ENCODE results near the gene SORCS2.

SORCS2 gene

DNA sequence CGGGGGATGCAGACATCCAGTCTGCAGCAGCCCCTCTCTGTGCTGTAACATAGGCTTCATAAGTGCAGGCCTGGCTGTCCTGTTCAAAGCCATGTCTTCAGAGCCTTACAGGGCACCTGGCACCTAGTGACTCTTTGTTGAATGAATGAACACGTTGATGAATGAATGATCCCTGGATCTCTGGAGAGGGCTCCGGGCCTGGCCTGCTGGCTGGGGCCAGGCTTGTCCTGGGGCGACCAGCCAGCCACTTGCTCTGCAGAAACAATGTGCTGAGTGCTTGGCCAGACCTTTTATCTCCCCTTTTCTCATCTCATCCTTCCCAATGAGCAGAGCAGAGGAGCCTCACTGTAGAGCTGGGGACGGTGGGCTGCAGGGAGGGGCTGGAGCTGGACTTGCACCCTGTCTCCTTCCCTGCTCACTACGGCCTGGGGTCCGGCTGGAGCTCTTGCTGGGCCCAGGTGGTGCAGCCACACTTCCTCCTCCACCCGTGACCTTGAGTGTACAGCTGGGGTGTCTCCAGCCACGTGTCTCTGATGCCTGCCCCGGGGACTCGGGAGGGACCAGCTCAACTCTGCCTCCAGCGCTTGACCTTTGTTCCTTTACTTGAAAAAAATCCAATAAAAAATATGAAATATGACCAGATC is 164.5 kb downstream of the SORCS2 start:
- no peak for DNase-seq (ENCODE audit: low read depth)

DNA sequence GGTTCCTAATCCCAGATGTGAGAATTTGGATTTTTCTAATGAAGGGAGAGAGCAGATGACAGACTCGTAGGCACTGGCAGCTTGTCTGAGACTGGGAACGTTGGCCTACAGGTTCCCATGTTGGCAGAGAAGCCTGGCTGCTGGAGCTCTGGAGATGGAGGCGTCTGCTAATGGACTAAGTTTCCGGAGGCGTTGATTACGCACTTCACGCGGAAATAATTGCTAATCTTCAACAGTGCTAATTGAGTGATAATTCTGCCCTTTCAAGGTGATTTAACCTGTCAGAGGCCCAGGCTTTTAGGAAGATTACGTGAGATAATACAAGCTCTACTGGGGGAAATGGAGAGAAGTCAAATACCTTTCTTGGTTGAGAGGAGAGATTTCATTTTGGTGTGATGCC is 165.0 kb downstream of the SORCS2 start:
- DNase-seq (ENCODE audit: low read depth), result no peak

DNA sequence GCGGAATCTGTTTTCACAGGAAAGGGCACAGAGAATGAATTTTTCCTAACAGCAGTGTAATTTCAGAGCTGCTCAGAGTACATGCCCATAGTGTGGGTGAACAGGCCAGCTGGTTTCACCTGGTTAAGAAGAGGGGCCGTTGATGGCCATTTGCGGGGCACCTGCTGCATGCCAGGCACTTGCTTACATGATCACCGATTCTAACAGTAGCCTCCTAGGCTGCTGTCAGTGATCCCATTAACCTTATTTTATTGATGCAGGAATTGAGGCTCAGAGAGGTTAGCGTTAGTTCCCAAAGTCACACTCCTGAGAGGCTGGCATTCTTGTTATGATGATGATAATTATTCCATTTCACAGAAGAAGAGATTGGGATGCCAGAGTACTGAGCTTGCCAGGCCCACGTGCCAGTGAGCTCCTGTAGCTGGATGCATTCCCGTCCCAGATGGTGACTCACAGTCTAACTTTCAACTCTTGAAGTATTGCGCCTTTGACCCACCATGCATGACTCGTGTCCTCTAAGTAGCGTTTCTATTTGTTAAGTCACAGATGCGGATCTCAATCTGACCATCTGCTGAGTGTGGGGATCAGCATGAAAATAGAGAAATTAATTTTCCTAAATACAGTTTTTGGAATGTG is 165.9 kb downstream of the SORCS2 start:
- peak; percentile 87 for DNase-seq (ENCODE audit: low read depth)

DNA sequence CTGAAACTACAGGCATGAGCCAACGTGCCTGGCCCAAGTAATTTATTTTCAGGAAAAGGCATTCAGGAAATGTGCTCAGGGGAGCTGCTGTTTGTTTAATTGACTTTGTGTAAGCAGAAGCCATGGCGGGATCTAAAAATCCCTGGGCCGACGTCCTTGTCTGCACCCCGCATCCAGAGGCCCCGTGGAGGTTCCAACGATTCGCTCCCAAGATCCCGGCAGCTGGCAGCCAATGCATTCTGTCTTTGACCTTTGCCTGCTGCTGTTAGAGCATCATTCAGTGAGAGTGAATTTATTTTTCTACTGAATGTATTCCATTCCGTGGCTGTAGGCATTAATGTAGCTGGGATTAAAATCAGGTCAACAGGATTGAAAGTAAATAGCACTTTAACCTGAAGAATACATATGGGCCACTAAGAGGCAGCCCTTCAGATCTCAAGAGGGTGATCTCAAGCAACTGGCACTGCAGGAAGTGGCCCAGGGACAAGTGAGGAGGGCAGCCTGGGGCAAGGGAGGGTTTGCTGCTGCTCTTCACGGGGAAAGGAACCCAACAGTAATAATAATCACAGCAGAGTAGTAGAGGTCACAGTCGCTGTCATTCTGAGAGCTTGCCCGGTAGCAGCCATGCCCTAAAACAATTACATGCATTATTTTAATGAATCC is 167.2 kb downstream of the SORCS2 start:
- no peak for DNase-seq (ENCODE audit: low read depth)

DNA sequence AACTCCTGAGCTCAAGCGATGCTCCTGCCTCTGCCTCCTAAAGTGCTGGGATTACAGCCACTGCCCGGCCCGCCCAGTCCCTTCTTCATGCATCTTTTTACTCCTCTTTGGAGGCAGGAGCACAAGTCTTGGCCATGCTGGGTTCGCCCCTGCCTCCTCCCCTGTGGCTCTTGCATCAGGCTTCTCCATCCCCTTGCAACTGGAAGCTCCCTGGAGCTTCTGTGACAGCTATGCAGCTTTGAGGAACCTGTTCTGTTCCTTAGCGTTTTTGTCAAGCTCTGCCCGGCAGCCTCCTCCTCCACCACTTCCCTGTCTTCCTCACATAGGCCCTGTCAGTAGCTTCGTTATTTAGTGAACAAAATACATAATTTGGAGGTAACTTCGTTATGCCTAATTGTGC is 168.5 kb downstream of the SORCS2 start:
- DNase-seq (ENCODE audit: low read depth), result no peak

DNA sequence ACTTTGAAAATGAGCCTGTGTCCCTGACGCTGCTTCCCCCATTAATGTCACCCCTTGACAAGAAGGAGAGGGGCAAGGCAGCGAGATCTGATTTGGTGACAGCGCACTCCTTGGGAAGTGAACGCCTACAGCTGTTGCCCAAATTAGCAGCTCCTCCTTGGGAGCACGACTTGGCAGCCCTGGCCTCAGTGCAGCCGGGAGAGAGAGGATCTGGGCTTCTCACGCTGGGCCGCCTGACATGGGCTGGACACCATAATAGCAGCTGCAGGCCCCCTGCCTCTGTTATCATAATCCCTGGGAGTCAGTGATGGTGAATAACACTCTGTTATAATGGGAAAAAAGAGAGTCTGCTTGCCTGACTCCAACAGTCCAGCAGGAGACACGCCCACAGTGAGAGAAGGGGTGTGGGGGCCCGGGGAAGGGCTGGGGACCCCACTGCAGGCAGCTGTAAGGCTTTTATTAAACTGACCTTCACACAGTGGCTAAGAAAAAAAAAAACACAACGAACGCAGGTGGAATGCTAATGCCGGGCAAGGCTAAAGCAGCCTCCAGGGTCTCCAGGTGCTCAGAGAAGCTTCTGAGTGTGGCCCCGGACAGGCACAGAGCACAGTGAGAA is 169.1 kb downstream of the SORCS2 start:
- no peak for DNase-seq (ENCODE audit: low read depth)

DNA sequence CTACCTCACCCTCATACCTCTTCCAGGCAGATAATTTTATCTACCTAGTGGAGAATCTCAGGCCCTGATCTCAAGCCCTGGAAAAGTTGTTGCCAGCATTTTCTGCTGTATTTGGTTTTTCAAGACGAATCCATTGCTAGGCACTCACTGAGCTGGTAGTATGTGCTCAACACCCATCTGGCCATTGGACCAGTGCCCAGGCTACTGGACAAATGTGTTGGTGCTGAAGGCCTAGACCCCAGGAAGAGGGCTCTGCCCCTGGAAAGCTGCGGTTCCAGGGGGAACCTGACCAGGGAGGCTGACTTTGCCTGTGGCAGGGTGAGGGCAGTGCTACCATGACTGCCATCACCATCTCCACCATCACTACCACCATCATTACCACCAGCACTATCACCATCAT is 170.0 kb downstream of the SORCS2 start:
- no peak for DNase-seq (ENCODE audit: low read depth)

DNA sequence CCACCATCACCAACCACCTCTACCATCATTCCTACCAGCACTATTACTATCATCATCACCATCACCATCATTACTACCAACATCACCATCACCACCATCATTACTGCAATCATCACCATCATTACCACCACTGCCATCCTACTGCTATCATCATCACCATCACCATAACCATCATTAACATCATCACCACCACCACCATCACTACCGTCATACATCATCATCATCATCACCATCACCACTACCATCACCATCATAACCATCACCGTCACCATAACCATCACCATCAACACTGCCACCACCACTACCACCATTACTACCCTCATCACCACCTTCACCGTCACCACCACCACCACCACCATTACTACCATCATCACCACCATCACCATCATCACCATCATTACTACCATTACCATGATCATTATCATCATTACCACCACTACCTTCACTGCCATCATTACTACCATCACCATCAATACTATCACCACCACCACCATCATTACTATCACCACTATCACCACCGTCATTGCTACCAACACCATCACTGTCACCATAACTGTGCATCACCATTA is 170.6 kb downstream of the SORCS2 start:
- no peak for DNase-seq (ENCODE audit: low read depth)

DNA sequence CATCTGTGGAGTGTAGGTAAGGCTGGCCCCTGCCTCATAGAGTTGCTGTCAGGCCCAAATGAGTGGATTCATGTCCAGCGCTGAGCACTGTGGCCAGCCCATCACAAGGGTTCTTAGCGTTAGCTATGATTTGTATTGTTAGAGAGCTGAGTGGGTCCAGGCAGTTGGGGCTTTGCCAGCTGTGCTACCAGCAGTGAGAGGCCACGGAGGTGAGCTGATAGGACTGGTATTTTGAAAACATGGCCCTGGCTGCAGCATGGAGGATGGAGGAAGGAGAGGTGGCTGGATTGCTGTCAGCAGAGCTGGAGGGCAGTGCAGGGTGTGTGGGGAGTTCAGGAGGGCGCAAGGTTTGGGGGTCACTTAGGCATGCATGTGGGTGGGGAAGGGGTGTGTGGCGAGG is 172.6 kb downstream of the SORCS2 start:
- no peak for DNase-seq (ENCODE audit: low read depth)

DNA sequence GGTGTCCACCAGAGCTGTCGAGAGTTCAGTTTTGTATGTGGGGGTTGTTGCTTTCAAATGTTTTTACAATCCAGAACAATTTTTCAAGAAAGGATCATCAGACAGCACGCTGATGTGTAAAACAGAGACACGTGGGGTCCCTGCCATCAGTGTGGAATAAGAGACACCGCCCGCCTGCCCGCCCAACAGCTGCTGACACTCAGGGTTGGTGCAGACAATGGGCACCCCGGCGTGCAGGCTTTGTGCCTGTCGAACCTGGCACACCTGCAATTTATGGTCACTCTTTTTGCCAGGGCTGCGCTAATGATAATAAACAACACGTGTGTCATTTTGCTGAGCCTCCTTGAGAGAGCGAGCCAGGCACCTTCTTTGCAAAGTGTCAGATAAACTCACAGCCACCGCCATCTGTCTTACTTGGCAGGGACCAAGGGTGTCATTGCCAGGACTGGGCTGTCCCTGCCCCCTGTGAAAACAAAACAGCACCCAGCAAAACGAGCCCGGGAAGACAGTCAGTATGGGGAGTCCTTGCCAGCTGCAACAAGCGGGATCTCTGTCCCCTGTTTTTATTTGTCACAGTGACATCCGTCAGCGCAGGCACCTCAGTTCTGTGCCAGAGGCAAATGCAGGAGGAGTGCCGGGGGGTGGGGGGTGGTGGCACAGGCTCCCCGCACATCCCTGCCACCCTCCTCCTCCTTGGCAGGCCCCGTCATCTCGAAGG is 173.3 kb downstream of the SORCS2 start:
- DNase-seq (ENCODE audit: low read depth), result no peak

DNA sequence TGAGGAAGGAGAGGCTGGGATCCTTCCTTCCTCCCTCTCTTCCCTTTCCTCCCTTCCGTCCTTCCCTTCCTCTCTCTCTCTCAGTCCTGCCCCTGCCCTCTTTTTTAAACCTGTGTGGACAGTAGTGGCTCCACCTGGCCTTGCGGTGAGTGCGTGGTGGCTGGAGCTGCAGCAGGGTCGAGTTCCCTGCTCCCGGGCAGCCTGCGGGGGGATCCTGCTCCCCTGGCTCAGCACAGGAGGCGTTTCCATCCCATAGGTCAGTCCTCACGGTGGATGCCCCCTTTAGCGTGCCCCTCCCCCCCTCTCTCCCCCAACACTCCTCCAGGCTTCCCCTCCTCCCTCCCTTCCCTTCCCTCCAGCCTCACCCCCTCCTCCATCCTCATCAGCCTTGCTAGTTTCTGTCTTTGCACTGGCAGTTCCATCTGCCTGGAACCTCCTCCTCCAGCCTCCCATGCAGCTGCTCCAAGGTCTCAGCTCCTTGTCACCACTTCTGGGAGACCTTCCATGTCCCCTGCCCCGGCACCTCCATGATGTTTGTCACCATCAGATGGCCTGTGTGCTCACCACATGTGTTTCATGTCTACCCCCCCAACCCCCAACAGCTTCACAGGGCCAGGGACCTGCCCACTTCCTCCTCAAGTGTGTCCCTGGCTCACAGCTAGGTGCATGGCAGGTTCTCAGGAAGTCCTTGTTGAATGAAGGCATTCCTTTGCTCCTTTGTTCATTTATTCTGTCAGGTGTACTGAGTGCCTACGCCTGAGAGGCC is 174.0 kb downstream of the SORCS2 start:
- no peak for DNase-seq (ENCODE audit: low read depth)

DNA sequence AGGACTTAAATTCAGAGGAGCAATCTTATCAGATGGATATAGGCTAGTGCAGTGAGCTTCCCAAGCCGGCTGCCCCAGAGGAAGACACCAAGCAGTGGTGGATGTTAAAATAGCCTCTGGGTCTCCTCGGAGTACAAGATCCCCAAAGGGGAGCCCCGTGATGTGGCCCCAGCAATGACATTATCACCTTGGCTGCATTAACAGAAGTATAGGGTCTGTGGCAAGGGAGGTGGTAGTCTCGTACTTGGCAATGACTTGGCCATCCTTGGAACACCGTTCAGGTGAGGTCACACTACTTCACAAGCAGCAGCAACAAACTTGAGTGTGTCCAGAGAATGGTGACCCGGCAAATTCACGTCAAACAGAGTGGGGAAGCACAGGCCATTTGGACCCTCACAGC is 174.6 kb downstream of the SORCS2 start:
- DNase-seq (ENCODE audit: low read depth), result no peak

DNA sequence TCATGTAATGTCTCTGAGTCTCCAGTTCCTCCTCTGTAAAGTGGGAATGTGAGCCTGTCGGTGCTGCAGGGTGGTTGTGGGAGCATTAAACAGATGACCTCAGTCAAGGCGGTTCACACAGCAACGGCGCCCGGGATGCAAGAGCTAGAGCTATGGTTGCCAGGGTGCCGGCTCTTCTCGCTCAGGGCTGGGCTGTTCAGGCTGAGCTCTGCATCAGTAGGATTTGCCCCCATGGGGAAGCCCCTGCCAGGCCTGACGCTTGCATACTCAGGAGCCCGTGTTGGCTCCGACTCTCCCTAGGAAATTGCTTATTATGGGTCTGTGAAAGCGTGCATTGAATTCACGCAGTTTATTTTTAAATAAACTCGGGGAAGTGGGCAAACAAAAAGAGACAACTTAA is 175.1 kb downstream of the SORCS2 start:
- no peak for DNase-seq (ENCODE audit: low read depth)

DNA sequence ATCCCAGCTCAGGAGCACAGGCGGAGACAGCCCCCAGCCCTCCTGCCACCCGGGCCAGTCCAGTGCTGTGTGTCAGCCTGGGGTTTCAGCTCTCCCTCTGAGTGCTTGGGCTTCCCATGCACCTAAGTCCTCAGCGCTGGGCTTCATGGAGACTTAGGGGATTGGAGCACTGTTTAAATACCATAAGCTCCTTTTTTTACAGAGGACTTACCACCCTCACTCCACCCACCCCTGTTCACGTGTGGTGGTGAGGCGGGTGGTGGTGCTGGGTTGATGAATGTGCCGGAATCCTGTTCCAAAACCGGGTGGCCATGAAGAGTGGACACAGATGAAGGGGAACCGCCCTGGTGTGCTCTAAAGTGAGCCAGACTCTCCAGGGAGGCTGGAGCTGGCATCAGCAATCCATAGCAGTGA is 175.5 kb downstream of the SORCS2 start:
- no peak for DNase-seq (ENCODE audit: low read depth)

DNA sequence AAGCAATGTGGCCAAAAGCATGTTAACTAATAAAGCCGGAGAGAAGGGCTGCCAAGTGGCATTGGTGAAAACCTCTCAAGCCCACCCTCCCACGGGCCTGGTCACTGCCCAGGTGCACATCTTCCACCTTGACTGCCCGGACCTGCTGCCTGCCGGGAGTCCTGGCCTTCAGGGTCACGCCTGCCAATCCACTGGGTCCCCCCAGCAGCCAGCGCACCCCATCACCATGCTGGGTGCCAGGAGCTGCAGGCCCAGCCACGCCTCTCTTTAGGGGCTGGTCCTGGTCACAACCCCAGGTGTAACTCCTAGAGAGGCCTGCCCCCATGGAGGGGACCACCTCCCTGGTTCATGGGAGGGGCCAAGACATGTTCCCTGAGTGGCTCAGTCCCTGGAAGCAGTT is 176.0 kb downstream of the SORCS2 start:
- DNase-seq (ENCODE audit: low read depth), result no peak

DNA sequence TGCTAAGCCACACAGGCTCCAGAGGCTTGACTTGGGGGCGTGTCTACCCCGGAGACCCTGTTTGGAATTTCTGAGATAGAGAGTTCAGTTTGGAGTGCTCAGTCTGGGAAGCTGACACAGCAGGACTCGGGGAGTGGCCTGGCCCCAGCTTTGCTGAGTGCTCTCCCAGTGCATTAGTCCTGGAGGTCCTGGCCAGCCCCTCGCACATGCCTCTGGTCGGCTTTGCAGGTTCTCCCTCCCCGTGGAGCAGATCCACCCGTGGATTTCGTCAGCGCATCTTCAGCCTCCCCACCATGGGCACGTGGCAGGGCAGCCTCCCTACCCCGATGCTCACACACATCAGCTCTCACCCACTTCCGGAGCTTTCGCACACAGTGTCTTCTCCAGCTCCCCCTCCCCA is 177.2 kb downstream of the SORCS2 start:
- no peak for DNase-seq (ENCODE audit: low read depth)

DNA sequence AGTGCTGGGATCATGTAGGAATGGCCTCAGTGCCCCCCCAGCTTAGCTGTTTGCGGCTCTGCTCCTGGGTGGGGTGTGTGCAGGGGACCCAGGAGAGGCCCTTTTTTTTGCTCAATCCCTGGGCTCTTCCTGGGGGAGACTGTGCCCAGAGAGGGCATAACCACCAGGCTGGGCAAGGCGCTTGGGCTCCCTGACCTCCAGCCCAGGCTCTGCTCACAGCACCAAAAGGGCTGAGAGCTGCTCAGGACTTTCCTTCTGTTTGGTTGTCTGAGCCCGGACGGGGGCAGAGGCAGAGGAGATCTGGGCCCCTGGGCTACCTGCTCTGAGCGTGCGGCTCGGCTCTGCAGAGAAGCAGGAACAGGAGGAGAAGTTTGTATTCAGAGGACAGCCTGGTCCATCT is 177.7 kb downstream of the SORCS2 start:
- no peak for DNase-seq (ENCODE audit: low read depth)

DNA sequence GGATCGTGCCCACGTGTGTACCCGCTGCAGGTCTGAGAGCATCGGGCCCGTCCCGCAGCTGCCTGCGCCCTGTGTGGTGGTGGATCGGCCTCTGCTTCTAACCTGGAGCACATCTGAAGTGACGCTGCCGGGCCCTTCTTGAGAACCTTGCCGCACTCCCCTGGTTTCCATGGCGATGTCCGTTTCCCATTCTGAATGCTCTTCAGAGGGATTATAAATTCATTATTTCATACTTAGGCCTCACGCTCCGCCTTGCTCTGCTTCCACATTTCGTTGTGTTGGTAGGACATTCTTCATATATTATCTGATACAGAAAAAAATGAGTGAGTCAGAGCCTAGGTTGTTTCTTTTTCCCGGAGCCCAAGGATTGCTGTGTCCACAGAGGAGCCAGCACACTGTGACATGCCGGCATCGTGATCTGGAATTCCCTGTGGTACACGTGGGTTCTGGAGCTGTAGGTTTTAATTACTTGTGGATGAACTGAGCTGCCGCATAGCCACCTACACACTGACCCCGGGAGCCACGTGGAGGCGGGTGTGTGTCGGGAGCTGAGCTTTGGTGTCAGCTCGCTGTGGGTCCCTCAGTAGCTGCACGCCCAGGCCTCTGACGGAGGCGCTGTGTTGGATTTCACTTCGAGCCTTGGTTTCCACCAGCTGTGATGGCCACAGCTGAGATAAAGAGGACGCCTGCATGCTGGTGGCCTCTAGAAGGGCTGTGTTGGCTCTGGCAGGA is 179.0 kb downstream of the SORCS2 start:
- DNase-seq (ENCODE audit: low read depth), result peak; percentile 73

DNA sequence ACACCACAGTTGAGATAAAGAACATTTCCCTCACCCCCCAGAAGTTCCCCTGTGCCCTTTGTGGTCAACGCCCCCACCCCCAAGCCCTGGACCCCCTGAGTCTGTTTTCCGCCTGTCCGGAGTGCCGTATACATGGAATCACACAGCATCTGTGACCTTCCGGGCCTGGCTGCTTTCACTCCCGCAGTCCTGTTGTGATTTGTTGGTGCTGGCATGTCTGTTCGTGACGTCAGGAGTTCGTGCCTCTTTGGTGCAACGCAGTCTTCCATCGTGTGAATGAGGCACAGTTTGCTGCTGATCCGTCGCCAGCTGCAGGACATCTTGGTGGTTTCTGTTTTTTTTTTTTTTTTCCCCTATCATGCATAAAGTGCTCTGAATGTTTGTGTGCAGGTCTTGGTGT is 180.3 kb downstream of the SORCS2 start:
- no peak for DNase-seq (ENCODE audit: low read depth)

DNA sequence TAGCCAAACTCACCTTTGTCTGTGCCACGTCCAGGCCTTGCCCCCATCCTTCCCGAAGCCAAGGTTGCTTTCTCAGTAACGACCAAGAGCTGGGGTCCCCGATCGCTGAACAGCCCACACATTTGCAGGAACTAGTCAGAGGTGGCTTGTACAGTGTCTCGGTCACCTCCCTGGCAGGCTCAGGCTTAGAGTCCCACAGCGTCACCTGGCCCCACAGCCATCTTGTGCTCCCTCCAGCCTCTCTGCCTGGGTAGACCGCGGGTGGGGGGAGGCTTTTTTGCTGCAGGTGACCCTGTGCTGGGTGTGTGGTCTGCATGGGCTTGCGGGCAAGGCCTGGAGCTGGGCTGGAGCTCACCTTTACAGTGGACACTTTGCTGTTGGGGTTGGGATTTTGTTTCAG is 182.2 kb downstream of the SORCS2 start:
- DNase-seq (ENCODE audit: low read depth), result no peak

DNA sequence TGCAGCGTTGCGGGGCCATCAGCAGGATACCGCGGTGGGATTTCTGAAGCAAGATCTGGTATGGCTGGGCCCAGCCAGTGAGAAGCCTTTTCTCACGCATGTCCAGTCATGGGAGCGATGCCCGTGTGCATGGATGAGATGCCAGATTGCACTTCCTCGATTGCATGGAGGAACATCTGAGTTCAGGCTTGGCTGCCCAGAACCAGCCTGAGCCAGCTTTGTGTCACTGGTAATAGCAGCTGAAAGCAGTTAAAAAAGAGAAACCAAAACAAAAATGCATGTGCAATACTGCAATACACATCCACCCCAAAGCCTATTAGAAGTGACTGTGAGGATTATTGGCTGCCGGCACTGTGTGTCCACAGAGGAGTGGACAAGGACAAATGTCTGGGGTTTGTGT is 183.1 kb downstream of the SORCS2 start:
- no peak for DNase-seq (ENCODE audit: low read depth)
